HG03095 (cell line): ENCODE results near the gene STPG4.
"Not testable (repeated sequence)": the region's sequence is repeated elsewhere in the genome, so short reads cannot be mapped to it uniquely, and the experiment has no call there.

Experiments
- ATAC-seq: cut with Tn5 transposase; IDR thresholded peaks from one replicate; pipeline ENCODE4 v1.9.1; 2021; ENCODE audit warnings: moderate library complexity; ENCODE audit not compliant: unreplicated experiment

STPG4 gene

DNA sequence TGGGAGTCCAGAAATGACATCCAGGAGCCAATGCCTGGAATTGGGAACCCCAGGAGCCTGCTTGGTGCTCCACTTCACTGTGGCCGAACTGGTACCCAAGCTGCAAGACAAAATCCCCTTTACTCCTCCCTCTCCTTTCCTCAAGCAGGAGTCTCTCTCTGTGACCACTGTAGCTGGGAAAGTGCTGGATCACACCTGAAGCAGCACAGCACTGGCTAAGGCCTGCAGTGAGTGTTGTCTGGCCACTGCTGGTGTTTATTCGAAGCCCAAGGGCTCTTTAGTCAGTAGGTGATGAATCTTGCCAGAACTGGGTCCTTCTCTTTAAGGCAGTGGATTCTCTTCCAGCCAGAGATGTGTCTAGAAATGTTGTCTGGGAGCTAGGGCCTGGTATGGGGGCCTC, 26.4 kb downstream of the STPG4 start:
- no peak for ATAC-seq

DNA sequence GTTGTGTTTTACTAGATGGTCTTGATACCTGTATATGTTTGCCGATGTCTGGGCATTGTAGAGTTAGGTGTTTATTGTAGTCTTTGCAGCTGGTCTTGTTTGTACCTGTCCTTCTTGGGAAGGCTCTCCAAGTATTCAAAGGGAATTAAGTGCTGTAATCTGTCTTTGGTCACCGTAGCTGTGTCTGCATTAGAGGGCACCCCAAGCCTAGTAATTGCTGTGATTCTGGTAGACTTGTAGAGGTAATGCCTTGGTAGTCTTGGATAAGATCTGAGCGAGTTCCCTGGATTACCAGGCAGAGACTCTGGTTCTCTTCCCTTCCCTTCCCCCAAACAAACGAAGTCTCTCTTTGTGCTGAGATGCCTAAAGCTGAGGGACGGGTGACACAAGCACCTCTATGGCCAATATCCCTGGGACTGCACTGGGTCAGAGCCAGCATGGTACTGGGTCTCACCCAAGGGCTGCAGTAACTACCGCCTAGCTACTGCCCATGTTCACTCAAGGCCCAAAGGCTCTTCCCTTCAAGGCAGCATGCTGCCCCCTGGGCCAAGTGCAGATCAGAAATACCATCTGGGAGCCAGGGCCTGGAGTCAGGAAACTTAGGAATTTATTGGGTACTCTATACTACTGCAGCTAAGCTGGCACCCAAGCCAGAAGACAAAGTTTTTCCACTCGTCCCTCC, 27.1 kb downstream of the STPG4 start:
- no peak for ATAC-seq

DNA sequence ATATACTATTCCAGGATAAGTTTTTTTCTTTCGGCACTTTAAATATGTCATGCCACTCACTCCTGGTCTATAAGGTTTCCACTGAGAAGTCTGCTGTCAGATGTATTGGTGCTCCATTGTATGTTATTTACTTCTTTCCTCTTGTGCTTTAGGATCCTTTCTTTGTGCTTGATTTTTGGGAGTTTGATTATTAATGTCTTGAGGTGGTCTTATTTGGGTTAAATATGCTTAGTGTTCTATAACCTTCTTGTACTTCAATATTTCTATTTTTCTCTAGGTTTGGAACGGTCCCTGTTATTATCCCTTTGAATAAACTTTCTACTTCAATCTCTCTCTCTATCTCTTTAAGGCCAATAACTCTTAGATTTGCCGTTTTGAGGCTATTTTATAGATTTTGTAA, 28.3 kb downstream of the STPG4 start:
- ATAC-seq: no peak

DNA sequence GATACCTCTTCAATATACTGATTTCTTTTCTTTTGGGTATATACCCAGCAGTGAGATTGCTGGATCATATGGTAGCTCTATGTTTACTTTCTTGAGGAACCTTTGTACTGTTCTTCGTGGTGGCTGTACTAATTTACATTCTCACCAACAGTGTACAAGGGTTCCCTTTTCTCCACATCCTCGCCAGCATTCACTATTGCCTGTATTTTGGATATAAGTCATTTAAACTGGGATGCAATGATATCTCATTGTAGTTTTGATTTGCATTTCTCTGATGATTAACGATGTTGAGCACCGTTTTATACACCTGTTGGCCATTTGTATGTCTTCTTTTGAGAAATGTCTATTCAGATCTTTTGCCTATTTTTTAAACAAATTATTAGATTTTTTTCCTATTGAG, 30.4 kb downstream of the STPG4 start:
- ATAC-seq: not testable (repeated sequence)

DNA sequence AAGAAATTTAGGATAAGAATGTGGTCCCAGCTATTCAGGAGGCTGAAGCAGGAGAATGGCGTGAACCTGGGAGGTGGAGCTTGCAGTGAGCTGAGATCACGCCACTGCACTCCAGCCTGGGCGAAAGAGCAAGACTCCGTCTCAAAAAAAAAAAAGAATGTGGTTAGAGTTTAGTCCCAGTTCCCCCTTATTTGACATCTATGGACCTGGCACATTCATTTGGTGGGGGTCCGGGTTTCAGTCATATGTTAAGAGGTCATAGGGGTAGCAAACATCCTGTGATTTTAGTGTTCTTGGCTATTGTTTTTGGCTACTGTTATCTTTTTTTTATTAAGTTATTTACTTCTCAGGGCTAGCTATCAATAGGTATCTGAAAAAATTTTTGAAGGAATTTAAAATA, 34.7 kb downstream of the STPG4 start:
- not testable (repeated sequence) for ATAC-seq

DNA sequence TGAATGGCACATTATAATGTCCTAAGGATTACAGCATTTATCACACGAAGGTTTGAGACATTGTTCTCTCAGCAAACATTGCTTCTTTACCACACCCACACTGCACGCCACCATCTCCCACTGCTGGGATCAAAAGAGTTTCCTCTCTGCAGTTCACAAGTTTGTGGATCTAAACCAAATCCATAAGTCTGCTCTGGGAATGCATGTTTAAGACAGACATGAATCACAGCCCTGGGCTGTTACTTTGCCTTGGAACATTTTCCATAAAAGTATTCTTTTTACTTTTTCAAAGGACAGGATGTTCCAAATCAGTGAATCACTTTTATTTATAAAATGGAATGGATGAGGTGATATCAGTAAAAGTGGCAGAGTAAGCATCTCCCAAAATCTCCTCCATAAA, 36.1 kb downstream of the STPG4 start:
- ATAC-seq: no peak

DNA sequence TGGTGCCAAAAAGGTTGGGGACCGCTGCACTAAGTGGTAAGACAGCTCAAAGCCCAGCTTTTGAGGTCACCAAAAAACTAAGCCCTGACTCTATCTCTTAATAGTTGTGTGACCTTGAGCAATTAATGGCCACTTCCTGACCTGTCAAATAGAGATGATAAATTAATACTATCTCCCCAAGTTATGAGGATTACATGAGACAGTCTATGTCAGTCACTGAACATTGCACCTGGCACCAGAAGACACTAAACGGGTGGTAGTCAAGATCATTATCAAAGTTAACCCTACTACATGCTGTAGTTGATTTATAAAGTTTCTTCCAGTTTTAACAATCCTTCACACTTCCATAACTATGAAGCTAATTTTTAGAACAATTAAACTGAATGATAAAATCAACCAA, 36.5 kb downstream of the STPG4 start:
- ATAC-seq: no peak

DNA sequence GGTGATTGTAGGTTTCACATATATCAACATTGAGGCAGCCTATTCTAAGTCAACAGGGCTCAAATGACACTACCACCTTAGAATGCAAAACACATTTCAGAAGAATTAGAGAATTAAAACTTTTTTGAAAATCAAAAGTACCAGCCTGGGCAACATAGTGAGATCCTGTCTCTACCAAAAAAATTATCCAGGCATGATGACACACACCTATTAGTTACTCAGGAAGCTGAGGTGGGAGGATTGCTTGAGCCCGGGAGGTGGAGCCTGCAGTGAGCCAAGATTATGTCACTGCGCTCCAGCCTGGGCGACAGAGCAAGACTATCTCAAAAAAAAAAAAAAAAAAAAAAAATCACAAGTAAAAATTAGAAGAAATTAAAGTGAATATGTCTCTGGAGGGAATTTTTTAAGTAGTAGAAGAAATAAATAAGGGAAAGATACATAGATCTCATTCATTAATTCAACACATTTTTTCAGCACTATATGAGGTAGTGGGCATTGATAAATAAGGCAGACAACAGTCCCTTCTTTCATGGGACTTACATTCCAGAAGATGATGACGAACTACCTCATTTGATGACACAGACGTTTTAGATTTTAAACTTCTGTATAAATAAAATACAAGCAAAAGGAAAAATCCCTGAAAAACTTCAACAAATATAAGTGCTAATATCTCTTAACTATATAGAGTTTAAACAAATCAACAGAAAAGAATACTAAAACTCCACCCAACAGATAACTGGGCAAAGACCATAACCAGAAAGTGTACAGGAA, 42.3 kb downstream of the STPG4 start:
- ATAC-seq: no peak

DNA sequence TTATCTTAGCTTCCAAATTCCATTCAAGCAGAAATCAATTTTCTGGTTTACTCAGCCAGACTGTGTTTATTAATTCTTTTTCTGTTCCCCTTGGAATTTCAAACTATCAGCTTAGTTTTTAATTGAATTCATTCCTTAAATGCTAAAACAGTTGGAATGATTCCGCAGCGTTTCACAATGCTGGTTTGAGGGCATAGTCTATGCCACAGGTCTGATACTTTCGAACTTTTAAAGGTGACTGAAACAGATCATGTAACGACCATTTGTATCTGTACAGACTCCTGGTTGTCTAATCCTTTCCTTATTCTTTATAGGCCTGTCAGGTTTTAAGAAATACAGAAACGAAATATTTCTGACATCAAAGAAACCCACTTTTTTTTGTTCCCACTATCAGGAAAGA, 45.4 kb downstream of the STPG4 start:
- no peak for ATAC-seq

DNA sequence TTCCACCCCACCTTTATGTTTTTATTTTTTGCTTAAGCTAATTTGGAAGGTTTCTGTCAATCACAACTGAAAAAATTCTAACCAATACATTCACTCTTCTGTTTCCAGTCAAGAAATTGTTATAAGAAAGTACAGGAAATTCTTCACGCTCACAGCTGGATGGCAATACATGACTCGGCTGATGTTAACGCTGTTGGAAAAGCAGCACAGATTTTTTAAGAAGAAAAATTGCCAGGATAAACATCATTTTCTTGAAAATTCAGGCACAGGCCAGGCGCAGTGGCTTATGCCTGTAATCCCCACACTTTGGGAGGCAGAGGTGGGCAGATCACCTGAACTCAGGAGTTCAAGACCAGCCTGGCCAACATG, 46.1 kb downstream of the STPG4 start:
- no peak for ATAC-seq

DNA sequence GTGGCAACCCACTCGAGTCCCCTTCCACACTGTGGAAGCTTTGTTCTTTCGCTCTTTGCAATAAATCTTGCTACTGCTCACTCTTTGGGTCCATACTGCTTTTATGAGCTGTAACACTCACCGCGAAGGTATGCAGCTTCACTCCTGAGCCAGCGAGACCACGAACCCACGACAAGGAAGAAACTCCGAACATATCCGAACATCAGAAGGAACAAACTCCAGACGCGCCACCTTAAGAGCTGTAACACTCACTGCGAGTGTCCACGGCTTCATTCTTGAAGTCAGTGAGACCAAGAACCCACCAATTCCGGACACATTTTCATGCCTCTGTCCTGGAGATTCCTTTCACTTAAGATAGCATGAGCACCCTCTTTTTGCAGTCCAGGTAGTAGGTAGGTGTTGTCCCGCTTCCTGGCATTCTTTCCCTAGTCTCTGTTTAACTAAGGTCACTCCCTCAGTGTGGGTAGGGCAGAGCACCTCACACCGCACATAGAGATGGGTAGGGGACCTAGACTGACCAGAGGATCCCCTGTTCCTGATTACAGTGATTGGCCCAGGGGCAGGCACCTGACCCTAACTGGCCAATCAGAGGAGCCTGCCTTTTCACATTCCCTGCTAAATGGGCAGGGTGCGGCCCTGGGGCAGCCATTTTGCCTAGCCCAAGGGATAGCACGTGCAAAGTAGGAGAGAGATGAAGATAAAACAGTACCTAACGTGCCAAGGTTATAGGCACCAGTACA, 46.7 kb downstream of the STPG4 start:
- ATAC-seq: not testable (repeated sequence)

DNA sequence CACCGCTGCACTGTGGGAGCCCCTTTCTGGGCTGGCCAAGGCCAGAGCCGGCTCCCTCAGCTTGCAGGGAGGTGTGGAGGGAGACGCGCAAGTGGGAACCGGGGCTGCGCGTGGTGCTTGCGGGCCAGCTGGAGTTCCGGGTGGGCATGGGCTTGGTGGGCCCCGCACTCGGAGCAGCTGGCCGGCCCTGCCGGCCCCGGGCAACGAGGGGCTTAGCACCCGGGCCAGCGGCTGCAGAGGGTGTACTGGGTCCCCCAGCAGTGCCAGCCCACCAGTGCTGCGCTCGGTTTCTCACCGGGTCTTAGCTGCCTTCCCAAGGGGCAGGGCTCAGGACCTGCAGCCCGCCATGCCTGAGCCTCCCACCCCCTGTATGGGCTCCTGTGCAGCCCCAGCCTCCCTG, 47.9 kb downstream of the STPG4 start:
- ATAC-seq: not testable (repeated sequence)

DNA sequence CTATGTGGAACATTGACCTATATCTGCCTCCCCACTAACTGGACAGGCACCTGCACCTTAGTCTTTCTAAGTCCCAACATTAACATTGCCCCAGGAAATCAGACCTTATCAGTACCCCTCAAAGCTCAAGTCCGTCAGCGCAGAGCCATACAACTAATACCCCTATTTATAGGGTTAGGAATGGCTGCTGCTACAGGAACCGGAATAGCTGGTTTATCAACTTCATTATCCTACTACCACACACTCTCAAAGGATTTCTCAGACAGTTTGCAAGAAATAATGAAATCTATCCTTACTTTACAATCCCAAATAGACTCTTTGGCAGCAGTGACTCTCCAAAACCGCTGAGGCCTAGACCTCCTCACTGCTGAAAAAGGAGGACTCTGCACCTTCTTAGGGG, 48.9 kb downstream of the STPG4 start:
- ATAC-seq: not testable (repeated sequence)

DNA sequence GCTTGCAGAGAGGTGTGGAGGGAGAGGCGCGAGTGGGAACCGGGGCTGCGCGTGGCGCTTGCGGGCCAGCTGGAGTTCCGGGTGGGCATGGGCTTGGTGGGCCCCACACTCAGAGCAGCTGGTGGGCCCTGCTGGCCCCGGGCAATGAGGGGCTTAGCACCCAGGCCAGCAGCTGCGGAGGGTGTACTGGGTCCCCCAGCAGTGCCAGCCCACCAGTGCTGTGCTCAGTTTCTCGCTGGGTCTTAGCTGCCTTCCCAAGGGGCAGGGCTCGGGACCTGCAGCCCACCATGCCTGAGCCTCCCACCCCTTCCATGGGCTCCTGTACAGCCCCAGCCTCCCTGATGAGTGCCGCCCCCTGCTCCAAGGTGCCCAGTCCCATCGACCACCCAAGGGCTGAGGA, 55.4 kb downstream of the STPG4 start:
- not testable (repeated sequence) for ATAC-seq

DNA sequence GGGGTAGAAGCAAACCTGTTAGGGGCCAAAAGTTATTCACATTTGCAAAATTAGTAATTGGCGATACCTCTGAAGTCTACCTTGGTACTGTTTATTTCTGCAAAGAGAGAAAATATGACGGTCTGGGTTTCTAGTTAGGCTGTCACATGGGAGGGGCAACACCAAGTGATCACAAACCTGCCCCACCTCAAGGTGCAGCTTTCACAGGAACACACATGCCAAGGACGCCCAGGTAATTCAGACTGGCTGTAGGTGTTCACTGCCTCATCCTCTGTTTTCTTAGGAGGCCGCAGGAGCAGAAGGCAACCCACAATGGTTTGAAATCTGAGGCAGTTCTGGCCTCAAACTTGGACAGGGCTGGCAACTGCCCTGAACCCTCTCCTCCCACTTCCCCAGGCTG, 56.2 kb downstream of the STPG4 start:
- ATAC-seq: no peak

DNA sequence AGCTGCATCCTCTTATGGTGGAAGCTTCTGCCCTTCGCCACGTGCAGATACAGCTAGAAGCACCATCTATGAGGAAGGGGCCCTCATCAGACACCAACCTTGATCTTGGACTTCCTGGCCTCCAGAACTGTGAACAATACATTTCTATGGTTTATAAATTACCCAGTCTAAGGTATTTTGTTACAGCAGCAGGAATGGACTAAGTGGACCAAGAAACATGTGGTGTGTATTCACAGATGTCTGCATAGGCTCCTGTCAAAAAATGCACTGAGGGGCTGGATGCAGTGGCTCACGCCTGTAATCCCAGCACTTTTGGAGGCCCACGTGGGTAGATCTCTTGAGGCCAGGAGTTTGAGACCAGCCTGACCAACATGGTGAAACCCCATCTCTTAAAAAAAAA, 57.5 kb downstream of the STPG4 start:
- ATAC-seq: no peak

DNA sequence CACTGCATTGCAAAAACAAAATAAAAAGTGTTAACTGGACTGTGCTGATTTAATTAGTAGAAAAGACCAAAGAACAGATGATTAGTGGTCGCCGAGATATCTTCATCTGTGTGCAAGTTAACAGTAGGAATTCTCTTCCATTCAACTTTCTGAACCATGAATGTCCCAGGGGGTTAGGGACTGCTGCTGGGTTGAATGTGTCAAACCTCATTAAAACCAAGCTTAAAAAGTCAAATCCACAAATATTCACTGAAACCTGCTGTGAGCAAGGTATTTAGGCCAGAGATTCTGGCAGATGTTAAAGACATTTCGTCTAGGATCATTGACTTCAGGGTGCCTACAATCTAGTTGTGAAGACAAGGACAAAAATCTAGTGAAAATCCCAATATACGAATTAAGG, 58.7 kb downstream of the STPG4 start:
- no peak for ATAC-seq

DNA sequence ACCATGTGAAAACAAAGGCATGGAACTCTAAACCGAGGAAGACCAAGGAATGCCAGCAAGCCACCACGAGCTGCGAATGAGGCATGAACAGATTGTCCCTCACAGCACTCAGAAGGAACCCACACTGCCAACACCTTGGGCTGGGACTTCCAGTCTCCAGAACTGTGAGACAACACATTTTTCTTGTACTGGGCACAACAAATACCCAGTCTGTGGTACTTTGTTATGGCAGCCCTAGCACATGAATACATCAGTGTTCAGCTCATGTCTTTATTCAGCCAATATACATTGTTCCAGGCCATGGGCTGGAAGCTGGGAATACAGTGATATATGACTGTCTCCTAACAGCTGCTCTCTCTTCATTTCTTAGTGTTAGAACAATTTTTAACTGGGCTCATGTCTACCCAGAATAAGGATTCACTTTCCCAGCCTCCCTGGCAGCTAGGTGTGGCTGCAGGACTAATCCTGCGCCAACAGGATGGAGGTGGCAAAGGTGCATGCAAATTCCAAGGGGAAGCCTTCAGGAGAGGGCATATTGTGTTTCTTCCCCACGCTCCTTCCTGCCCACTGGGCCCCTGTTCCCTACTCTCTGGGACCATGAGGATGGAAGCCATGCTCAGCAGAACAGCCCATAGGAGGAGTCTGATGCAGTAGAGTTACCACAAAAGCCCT, 59.6 kb downstream of the STPG4 start:
- no peak for ATAC-seq

DNA sequence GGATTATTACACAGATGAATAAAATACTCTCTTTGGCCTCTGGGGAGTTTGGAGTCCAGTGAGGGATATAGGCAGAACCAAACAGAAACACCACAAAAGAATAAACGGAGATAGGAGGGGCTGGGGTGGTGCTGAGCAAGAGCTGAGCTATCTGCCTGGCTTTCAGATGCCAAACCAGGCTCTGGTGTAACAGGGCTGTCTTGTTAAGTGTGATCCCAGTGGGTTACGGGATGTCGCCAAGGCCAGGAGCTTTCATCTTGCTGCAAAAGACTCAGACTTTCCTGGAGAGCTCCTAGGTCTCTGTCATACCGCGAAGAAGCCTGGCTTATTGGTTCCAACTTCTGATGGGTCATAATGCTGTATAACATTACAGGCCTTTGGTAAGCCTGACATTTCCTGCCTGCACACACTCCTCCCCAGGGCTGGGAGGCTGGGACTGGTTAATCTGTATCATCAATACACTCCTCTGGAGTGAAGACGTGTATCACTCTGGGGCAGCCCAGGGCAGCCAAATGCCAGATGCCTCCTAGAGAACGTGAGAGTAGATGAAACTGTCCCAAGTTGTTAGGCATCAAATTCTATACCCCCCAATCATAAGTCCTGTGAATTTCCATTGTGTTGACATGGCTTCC, 60.5 kb downstream of the STPG4 start:
- no peak for ATAC-seq

DNA sequence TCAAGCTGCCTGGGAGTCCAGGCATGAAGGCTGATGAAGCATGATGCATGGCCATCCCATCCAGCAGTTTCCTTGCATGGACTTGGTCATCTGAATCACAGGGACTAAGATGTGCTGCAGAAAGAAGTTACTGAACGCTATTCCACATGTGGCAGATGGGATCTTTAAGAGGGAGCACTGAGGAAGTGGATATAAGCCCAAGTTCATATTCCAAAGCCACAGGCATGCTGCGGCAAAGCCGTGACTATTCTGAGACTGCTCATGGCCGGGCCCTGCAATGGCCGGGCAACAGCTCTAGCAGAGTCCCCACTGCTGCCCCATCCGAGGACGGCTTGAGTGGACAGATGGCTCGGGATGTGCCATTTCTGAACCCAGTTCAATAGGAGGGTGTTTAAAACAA, 61.5 kb downstream of the STPG4 start:
- no peak for ATAC-seq

DNA sequence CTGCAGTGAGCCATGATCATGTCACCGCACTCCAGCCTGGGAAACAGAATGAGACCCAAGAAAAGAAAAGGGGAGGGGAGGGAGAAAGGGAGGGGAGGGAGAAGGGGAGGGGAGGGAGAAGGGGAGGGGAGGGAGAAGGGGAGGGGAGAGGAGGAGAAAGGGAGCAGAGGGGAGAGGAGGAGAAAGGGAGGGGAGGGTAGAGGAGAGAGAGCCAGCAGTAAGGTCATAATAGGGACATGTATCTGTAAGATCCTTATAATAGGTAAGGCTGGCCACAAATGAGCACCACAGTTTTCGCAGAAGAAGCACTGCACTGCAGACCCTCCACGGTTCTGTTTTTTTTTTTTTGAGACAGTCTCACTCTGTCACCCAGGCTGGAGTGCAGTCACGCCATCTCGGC, 62.6 kb downstream of the STPG4 start:
- no peak for ATAC-seq
